ENCODE data around the gene KRT6A. TPM values are rescaled to one million over a fixed set of nuclear protein-coding genes. Genes with fewer than 3 reads are reported as not detected.
A peak's percentile ranks its signal among the peaks of the same experiment; 100 is the strongest.

KRT6A gene
- total RNA-seq, 3 donors from 2014 or later: 1.4 TPM; not detected in 2

- ATAC-seq: no peak
- no peaks in the 10 kb centered on the region for H3K36me3 ChIP-seq (ENCODE audit: low read depth)
- no peaks in the 10 kb centered on the region for H3K9me3 ChIP-seq
- intact Hi-C loops (cut with DNase I, micrococcal nuclease): no loop called here
- H3K4me1 ChIP-seq (ENCODE audit: low read depth): peaks cover 8% of the 10 kb centered on the region
- no peak overlapping the region for H3K4me3 ChIP-seq
- DNase-seq: no peak
- TF ChIP-seq CTCF (IDR thresholded peaks at IDR 0.05): no peak
These were observed 53.2 kb downstream of the KRT6A start for GRCh38 chr12:52439845-52440244.

GRCh38 chr12:52439420-52439819, 53.6 kb downstream of the KRT6A start:
- no peak for DNase-seq
- no peak for ATAC-seq
- Histone ChIP-seq H3K4me3 (no peak overlapping the region), H3K9me3 (no peaks in the 10 kb centered on the region), H3K36me3 (ENCODE audit: low read depth) (no peaks in the 10 kb centered on the region), H3K4me1 (ENCODE audit: low read depth) (peaks cover 8% of the 10 kb centered on the region)
- intact Hi-C loops (cut with DNase I, micrococcal nuclease): no loop called here
- no peak for TF ChIP-seq CTCF (IDR thresholded peaks at IDR 0.05)

GRCh38 chr12:52438305-52439301, 54.5 kb downstream of the KRT6A start:
- no peaks in the 10 kb centered on the region for H3K36me3 ChIP-seq (ENCODE audit: low read depth)

GRCh38 chr12:52437508-52437907, 55.5 kb downstream of the KRT6A start:
- Histone ChIP-seq H3K4me1 (ENCODE audit: low read depth) (peaks cover 8% of the 10 kb centered on the region), H3K36me3 (ENCODE audit: low read depth) (no peaks in the 10 kb centered on the region), H3K9me3 (no peaks in the 10 kb centered on the region), H3K4me3 (no peak overlapping the region)
- peak in 1 of 3 donors; percentile 47 for DNase-seq
- ATAC-seq: peak; percentile 21
- intact Hi-C loops (cut with DNase I, micrococcal nuclease): no loop called here
- TF ChIP-seq CTCF (IDR thresholded peaks at IDR 0.05): no peak

More at GRCh38 chr12:52438305-52439301, 54.5 kb downstream of the KRT6A start:
- Histone ChIP-seq H3K4me1 (ENCODE audit: low read depth) (peaks cover 8% of the 10 kb centered on the region), H3K9me3 (no peaks in the 10 kb centered on the region), H3K4me3 (no peak overlapping the region)
- ATAC-seq (peak; percentile 37), DNase-seq (no peak)
- TF ChIP-seq CTCF (IDR thresholded peaks at IDR 0.05): no peak
- intact Hi-C loops (cut with DNase I, micrococcal nuclease): no loop called here

Other genes starting within 250 kb of the KRT6A start
- under 1 TPM in 2 of 3 donors, not detected in 1; 0.35 to 0.58 TPM for gene KRT86, start 218.6 kb downstream of the KRT6A start, total RNA-seq
- not detected for gene KRT81, start 201.7 kb downstream of the KRT6A start, total RNA-seq
- not detected for gene KRT83, start 171.9 kb downstream of the KRT6A start, total RNA-seq
- not detected for gene KRT85, start 125.8 kb downstream of the KRT6A start, total RNA-seq
- not detected for gene KRT84, start 107.6 kb downstream of the KRT6A start, total RNA-seq
- not detected for gene KRT82, start 86.9 kb downstream of the KRT6A start, total RNA-seq
- not detected for gene KRT75, start 58.9 kb downstream of the KRT6A start, total RNA-seq
- gene KRT6B, start 41.1 kb downstream of the KRT6A start, total RNA-seq: not detected
- gene KRT6C, start 19.5 kb downstream of the KRT6A start, total RNA-seq: under 1 TPM in 1 of 3 donors, not detected in 2; 0.20 TPM
- 1 to 10 TPM in 1 of 3 donors, not detected in 2; 1.6 TPM for gene KRT5, start 27.1 kb upstream of the KRT6A start, total RNA-seq
- gene KRT71, start 59.9 kb upstream of the KRT6A start, total RNA-seq: not detected
- not detected for gene KRT74, start 80.6 kb upstream of the KRT6A start, total RNA-seq
- not detected for gene KRT72, start 108.2 kb upstream of the KRT6A start, total RNA-seq
- gene KRT73, start 125.3 kb upstream of the KRT6A start, total RNA-seq: not detected
- under 1 TPM in 1 of 3 donors, not detected in 2; 0.12 TPM for gene KRT2, start 159.0 kb upstream of the KRT6A start, total RNA-seq
- under 1 TPM; 0.35 to 0.89 (median 0.38) TPM for gene KRT1, start 187.2 kb upstream of the KRT6A start, total RNA-seq
- not detected for gene KRT77, start 210.3 kb upstream of the KRT6A start, total RNA-seq

All from mucosa of descending colon (tissue), 3 donors.